Stomach (tissue), 9 donors: ENCODE data around the gene CBX2. TPM values are rescaled to one million over a fixed set of nuclear protein-coding genes. Genes with fewer than 3 reads are reported as not detected.
A peak's percentile ranks its signal among the peaks of the same experiment; 100 is the strongest.

Source experiments
- DNase-seq, 2 donors: peaks; one replicate each; pipeline versions ENCODE4 v3.0.0 to v3.0.0-alpha.2; 2013 to 2019
- H3K27ac ChIP-seq, 5 donors: fragments of 200-600 bp in 4 of 5; sonication (generic) in 4 of 5; one replicate each; pipeline ENCODE4 v1.5.1; 2013 to 2019; ENCODE audit warnings: mild to moderate bottlenecking in 1 of 5, moderate library complexity in 1 of 5
- H3K27me3 ChIP-seq, 3 donors: fragments of 200-600 bp; sonication (generic); one replicate each; pipeline ENCODE4 v1.5.1; 2017 to 2019; ENCODE audit warnings: mixed run types in 1 of 3
- H3K36me3 ChIP-seq, 4 donors: fragments of 200-600 bp; sonication (generic); 1 replicate in 3 of 4; 2 replicates in 1 of 4; pipeline ENCODE4 v1.5.1; 2016 to 2019
- H3K4me1 ChIP-seq, 4 donors: fragments of 200-600 bp; sonication (generic); one replicate each; pipeline ENCODE4 v1.5.1; 2016 to 2019
- H3K4me3 ChIP-seq, 4 donors: fragments of 200-600 bp; sonication (generic) in 3 of 4; one replicate each; pipeline ENCODE4 v1.5.1; 2016 to 2019; ENCODE audit warnings: mild to moderate bottlenecking in 1 of 4
- H3K9me3 ChIP-seq, 4 donors: fragments of 200-600 bp; sonication (generic); one replicate each; pipeline ENCODE4 v1.5.1; 2016 to 2019
- EP300 ChIP-seq: sonication (generic); formaldehyde crosslinking; IDR thresholded peaks from one replicate; pipeline ENCODE4 v1.6.1; 2017; ENCODE audit warnings: antibody characterized with exemption
- POLR2A ChIP-seq, 4 donors: fragments of 450-650 bp; IDR thresholded peaks; one replicate each; pipeline ENCODE4 v1.6.1; 2016; ENCODE audit warnings: antibody characterized with exemption in 4 of 4, control low read depth in 2 of 4, mild to moderate bottlenecking in 1 of 4, moderate library complexity in 1 of 4
- POLR2AphosphoS5 ChIP-seq, 3 donors: sonication (generic); formaldehyde crosslinking; IDR thresholded peaks; one replicate each; pipeline ENCODE4 v1.6.1; 2016; ENCODE audit warnings: antibody characterized with exemption in 3 of 3
- WGBS, 5 donors: extraction: QIAGEN DNeasy Blood & Tissue Kit in 3 of 5; methylation state at CpG; one replicate each; pipeline versions ENCODE4 v1.1.5 to v1.1.7; 2013 to 2018; 5-methylcytosine and 5-hydroxymethylcytosine counted together
- intact Hi-C: fragments of 100-400 bp; cut with DNase I; formaldehyde crosslinking; loops from one replicate; pipeline ENCODE4 v1.15.1; 2023; ENCODE audit warnings: low total_unique reads
- polyA plus RNA-seq, 3 donors: library from polyadenylated mRNA; stranded (reverse); fragments of 200-250 nt; gene quantifications; one replicate each; pipeline ENCODE4 v1.2.3, GENCODE V29; 2013
- total RNA-seq, 5 donors: library from RNA; depleted of rRNA; stranded (reverse); fragments of >200 nt; gene quantifications; one replicate each; pipeline versions ENCODE4 v1.1.0 to v1.2.3, GENCODE V29; 2014 to 2016
- TF ChIP-seq, protein P1 (sequence below), 7 experiments: fragments of 450-650 bp in 4 of 7; fragments of 200-600 bp in 3 of 7; sonication (generic) in 3 of 7; IDR thresholded peaks; one replicate each; pipeline ENCODE4 v1.5.1; 2016 to 2019; ENCODE audit warnings: antibody characterized with exemption in 7 of 7, control low read depth in 2 of 7, mild to moderate bottlenecking in 1 of 7
- donor health status: healthy with polysubstance abuse.
- donor health status: Bipolar disorder and iron deficiency.
- donor health status: healthy.

Gene CBX2
- total and polyA plus RNA-seq, 8 donors: under 0.01 to 1.3 (median 1.0) TPM; not detected in 3

DNA sequence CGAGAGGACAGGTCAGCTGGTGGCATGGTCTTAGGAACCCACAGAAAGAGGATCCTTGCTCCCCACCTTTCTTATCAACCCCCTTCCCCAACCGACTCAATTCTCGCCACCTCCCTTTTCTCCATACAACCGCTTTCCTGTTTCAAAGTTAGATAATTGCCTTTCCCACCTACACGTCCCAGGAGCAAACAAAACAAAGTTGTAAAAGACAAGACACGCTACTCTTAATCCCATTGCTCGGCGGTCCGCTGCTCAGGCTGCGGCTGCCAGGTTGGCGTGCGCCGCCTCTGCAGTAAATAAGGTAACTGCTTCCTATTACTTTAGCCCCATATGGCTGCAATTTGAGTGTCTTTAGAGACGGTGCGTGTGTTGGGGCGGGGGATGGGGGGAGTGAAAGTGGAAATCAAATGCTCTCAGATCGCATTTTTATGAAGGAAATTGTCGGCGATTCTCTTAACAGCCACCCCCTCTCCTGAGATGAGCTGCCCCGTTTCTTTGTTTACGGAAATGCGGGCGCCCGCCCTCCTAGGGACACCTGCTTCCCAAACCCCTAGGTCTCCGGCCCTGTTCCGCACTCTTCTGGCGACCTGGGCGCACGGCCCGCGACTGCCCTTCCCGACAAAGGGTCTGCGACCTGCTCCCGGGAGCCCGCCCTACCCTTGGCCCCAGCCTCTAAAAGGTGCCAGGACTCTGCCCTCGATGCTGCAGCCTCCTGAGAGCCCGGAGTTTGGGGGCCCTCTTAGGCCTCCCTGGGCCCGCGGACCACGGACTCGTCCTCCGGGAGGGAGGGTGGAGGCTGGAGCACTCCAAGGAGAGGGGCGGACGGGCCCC lies 22.6 kb downstream of the CBX2 start:
- intact Hi-C loops: loop anchor here (10.0 kb wide), 2 partner anchors 114 to 194 kb away; no protein-coding TSS in a partner anchor
- TF ChIP-seq, protein P1, sequence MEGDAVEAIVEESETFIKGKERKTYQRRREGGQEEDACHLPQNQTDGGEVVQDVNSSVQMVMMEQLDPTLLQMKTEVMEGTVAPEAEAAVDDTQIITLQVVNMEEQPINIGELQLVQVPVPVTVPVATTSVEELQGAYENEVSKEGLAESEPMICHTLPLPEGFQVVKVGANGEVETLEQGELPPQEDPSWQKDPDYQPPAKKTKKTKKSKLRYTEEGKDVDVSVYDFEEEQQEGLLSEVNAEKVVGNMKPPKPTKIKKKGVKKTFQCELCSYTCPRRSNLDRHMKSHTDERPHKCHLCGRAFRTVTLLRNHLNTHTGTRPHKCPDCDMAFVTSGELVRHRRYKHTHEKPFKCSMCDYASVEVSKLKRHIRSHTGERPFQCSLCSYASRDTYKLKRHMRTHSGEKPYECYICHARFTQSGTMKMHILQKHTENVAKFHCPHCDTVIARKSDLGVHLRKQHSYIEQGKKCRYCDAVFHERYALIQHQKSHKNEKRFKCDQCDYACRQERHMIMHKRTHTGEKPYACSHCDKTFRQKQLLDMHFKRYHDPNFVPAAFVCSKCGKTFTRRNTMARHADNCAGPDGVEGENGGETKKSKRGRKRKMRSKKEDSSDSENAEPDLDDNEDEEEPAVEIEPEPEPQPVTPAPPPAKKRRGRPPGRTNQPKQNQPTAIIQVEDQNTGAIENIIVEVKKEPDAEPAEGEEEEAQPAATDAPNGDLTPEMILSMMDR (IDR thresholded peaks at IDR 0.05): no peak
- TF ChIP-seq POLR2AphosphoS5 (IDR thresholded peaks at IDR 0.05) (no peak), EP300 (no peak), POLR2A (IDR thresholded peaks at IDR 0.05) (no peak)
- WGBS, 5 donors: 0 to 3% (median 2%) methylated on average over 36 to 44 of the region's 44 CpGs
- H3K27ac ChIP-seq: no peak overlapping the region
- H3K4me3 ChIP-seq: peak overlapping the region in 3 of 4 donors; percentile 14 to 42 (median 20)
- peak in 1 of 2 donors; percentile 82 for DNase-seq
- H3K9me3 ChIP-seq: no peaks in the 10 kb centered on the region
- H3K36me3 ChIP-seq: no peaks in the 10 kb centered on the region
- H3K27me3 ChIP-seq: peaks cover 74 to 83% (median 82%) of the 10 kb centered on the region in 3 donors
- peaks cover 34 to 83% (median 78%) of the 10 kb centered on the region in 4 donors for H3K4me1 ChIP-seq

DNA sequence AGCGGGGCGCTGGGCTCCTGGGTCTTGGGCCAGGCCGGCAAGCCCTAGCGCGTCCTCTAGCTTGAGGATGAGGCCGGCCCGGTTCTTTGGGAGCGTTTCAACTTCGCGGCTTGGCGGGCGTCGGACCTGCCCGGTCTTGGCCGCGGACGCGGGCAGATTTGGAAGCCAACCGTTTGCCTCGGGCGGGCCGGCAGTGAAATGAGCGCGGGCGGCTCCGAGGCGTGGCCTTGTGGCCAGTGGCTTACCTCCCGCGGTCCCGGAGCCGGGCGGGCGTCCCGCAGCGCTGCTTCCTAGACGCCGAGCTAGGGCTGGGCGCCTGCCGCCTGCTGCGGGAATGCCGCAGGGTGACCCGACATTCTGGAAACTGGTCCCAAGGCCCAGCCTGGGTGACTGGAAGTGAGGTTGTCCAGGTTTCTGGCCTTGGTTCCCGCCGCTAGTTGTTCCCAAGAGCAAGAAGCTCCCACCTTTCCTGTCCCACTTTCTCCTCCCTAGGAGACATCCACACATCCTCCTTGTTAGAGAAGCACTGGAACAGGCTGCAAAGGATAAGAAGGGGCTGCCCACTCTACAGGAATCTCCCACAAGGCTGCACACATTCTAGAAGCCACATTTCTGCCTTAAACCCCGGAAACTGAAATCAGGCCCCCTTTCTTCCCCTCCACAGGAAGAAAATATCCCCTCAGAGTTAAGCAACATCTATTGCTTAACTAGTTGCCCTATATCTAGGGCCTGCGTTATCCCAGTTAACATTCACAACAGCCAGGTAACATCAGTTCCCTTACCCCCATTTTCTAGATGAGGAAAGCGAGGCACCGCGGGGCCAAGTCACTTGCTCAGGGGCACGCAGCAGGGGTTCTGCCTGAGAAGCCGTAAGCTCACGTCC lies 23.4 kb downstream of the CBX2 start:
- Histone ChIP-seq H3K27me3 (peaks cover 78 to 91% (median 90%) of the 10 kb centered on the region in 3 donors), H3K4me3 (peak overlapping the region in 3 of 4 donors; percentile 14 to 42 (median 20)), H3K9me3 (no peaks in the 10 kb centered on the region), H3K36me3 (no peaks in the 10 kb centered on the region), H3K4me1 (peaks cover 34 to 74% (median 71%) of the 10 kb centered on the region in 4 donors), H3K27ac (no peak overlapping the region)
- WGBS, 5 donors: 4 to 6% (median 5%) methylated on average over 32 to 52 of the region's 52 CpGs
- DNase-seq: peak; percentile 56 to 69
- TF ChIP-seq POLR2A (IDR thresholded peaks at IDR 0.05) (no peak), EP300 (no peak), POLR2AphosphoS5 (IDR thresholded peaks at IDR 0.05) (no peak)
- TF ChIP-seq, protein P1 (IDR thresholded peaks at IDR 0.05): no peak
- intact Hi-C loops: loop anchor here (10.0 kb wide), 2 partner anchors 113 to 193 kb away; no protein-coding TSS in a partner anchor

DNA sequence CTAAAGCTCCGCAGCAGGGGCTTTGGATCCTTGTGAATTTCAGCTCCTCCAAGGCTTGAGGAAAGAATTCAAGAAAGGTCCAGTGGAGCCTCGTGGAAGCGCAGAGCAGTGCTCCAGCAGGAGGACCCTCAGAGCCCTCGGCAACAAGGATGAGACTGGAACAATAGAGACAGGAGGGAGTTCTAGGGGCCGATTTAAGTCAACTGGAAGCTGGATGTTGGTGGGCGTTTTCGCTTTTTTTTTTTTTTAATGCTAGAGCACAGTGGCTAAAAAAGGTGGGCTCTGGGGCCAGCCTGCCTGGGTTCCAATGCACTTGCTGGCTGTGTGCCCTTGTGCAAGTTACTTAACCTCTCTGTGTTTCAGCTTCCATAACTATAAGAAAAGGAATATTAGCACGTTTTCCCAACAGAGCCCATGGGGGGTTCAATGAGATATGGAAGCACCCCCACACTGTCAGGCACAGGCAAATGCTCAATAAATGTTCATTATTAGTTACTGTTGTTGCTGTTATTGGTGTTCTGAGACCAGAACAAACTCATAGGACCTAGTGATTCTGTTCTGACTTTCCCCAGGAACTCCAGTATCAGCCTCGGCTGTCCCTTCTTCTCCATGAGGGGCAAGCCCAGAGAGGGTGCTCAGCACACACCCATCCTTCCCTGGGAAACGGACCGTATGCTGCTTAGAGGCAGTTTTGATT lies 24.2 kb downstream of the CBX2 start:
- Histone ChIP-seq H3K4me3 (peak overlapping the region in 1 of 4 donors; percentile 31), H3K9me3 (no peaks in the 10 kb centered on the region), H3K27me3 (peaks cover 86 to 99% (median 98%) of the 10 kb centered on the region in 3 donors), H3K27ac (no peak overlapping the region), H3K4me1 (peaks cover 34 to 72% (median 67%) of the 10 kb centered on the region in 4 donors), H3K36me3 (no peaks in the 10 kb centered on the region)
- intact Hi-C loops: loop anchor here (10.0 kb wide), 2 partner anchors 113 to 193 kb away; no protein-coding TSS in a partner anchor
- TF ChIP-seq POLR2A (IDR thresholded peaks at IDR 0.05): no peak
- TF ChIP-seq, protein P1 (IDR thresholded peaks at IDR 0.05): no peak
- no peak for TF ChIP-seq POLR2AphosphoS5 (IDR thresholded peaks at IDR 0.05)
- no peak for TF ChIP-seq EP300
- WGBS, 5 donors: 10 to 17% (median 15%) methylated on average over 11 of the region's 11 CpGs
- DNase-seq: no peak
